GM20431 (cell line): ENCODE data around the gene MAS1.
"Not testable (repeated sequence)": the region's sequence is repeated elsewhere in the genome, so short reads cannot be mapped to it uniquely, and the experiment has no call there.

ENCODE experiments used
- in situ Hi-C: fragments of 300-500 bp; cut with MseI, MboI; formaldehyde crosslinking; loops from one replicate; pipeline ENCODE4 v1.15.0; 2020; ENCODE audit warnings: low sequenced_read_pairs; ENCODE audit not compliant: unreplicated experiment

The MAS1 gene

DNA sequence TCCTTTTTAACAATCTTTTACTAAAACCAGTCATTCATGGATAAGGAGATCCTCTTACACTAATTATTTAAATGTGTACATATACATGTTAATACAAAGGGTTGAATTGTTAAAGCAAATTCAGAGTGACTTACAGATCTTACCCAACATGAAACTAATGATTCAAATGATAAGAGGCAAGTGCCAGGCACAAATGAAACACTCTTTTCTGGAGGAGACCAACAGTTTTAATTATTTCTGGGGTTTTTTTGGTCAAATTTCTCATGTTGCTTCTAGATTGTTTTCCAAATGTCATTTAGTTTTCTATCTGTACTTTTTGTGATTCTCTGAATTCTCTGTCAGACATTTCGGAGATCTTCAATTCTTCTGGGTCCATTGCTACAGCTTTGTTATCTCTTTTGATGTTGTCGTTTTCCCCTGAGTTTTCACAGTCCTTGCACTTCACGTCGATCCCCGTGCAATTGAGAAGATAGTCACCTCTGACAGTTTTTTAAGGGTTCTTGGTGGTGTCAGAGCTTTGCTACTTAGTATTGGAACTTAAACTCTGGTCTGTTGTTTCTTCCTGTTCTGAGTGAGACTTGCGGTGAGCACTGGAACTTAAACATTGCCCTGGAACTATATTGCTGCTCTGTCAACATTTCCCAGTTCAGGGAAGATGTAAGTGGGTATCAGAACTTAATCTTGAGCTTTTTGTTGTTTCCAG is 23.2 kb downstream of the MAS1 start:
- in situ Hi-C loops, result no loop called here

- in situ Hi-C loops, result no loop called here
These were observed 23.8 kb downstream of the MAS1 start for GRCh38 chr6:159914565-159914923.

- in situ Hi-C loops, result no loop called here
These were observed 24.6 kb downstream of the MAS1 start for GRCh38 chr6:159915397-159915796.

- in situ Hi-C loops, result no loop called here
These were observed 25.4 kb downstream of the MAS1 start for GRCh38 chr6:159916237-159916636.

GRCh38 chr6:159916752-159917151 is 26.0 kb downstream of the MAS1 start:
- in situ Hi-C loops, result no loop called here

DNA sequence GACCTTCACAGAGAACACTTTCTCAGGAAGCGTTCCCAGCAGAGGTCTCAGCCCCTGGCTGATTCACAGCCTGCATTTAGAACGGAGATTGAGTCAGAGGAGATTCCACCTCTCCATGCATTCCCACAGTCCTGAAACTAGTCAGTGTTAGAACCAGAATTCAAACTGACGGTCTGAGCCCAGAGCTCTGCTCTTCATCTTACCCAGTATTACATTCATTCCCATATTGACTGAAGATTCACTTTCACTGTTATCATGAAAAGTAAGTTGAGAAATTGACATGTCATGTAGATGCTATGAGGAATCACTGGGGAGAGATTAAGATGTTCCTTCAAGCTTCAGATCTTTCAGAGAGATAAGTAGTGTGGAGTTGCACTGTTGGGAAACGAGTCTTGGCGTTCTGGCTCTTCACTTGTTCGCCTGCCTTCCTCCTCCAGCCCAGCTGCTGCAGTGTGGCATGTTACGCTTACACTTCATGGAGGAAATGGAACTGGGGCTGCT is 28.3 kb downstream of the MAS1 start:
- in situ Hi-C loops, result no loop called here

DNA sequence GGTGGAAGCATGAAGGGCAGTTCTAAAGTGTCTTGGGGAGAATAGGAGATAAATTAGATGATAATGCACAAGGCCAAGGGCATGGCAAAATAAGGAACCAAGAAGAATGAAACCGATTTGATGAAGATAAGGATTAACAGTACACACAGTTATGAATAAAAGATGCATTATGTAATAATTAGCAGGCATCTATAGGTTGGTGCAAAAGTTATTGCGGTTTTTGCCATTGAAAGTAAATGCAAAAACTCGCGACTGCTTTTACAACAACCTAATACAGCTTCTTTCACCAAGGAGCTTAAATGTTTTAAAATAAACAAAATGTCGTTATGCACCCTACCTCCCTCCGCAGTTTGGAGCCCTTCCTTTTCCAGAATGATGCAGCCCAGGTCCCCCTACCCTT is 29.0 kb downstream of the MAS1 start:
- in situ Hi-C loops, result no loop called here

DNA sequence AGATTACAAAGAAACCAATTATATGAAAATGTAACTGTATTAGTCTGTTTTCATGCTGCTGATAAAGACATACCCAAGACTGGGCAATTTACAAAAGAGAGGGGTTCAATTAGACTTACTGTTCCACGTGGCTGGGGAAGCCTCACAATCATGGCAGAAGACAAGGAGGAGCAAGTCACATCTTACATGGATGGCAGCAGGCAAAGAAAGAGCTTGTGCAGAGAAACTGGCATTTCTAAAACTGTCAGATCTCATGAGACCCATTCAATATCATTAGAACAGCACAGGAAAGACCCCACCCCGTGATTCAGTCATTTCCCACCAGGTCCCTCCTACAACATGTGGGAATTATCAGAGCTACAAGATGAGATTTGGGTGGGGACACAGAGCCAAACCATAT is 33.4 kb downstream of the MAS1 start:
- in situ Hi-C loops, result not testable (repeated sequence)

- in situ Hi-C loops, result loop anchor here (25.0 kb wide), 1 partner anchor 239 kb away; the partner anchor contains the start of gene SOD2
These were observed 35.9 kb downstream of the MAS1 start for GRCh38 chr6:159926542-159927203.

- in situ Hi-C loops, result loop anchor here (25.0 kb wide), 1 partner anchor 243 kb away; the partner anchor contains the start of gene SOD2
These were observed 39.0 kb downstream of the MAS1 start for GRCh38 chr6:159929819-159930218.

DNA sequence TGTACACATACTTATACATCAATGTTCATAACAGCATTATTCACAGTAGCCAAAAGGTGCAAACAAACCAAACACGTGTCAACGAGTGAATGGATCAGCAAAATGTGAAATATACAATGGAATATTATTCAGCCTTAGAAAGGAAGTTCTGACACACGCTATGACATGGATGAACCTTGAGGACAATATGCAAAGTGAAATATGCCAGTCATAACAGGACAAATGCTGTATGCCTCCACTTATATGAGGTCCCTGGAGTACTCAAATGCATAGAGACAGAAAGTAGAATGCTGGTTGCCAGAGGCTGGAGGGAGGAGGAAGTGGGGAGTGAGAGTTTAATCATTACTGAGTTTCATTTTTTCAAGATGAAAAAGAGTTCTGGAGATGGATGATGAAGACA is 40.3 kb downstream of the MAS1 start:
- in situ Hi-C loops, result loop anchor here (25.0 kb wide), 1 partner anchor 244 kb away; the partner anchor contains the start of gene SOD2

GRCh38 chr6:159931846-159932245 is 41.1 kb downstream of the MAS1 start:
- in situ Hi-C loops, result loop anchor here (25.0 kb wide), 1 partner anchor 245 kb away; the partner anchor contains the start of gene SOD2

GRCh38 chr6:159933077-159933476 is 42.3 kb downstream of the MAS1 start:
- in situ Hi-C loops, result loop anchor here (25.0 kb wide), 1 partner anchor 246 kb away; the partner anchor contains the start of gene SOD2

DNA sequence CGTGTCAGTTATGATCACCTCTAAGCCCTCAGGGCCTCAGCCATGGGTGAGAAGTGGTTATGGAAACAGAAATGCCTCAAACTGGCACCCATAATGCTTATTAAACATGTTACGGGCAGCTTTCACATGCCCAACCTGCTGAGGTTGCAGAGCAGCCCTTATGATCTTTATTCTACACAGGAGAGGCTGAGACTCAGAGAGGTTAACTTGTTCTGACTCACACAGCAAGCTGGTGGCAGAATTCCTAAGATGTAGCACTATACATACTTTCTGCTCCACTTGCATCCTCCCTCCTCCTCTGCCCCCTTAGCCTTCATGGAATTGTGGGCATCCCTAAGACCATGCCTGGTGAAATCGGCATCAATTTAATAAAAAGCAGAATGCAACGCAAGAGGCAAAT is 43.4 kb downstream of the MAS1 start:
- in situ Hi-C loops, result loop anchor here (25.0 kb wide), 1 partner anchor 247 kb away; the partner anchor contains the start of gene SOD2

GRCh38 chr6:159935065-159935464 is 44.3 kb downstream of the MAS1 start:
- in situ Hi-C loops, result loop anchor here (25.0 kb wide), 1 partner anchor 248 kb away; the partner anchor contains the start of gene SOD2

DNA sequence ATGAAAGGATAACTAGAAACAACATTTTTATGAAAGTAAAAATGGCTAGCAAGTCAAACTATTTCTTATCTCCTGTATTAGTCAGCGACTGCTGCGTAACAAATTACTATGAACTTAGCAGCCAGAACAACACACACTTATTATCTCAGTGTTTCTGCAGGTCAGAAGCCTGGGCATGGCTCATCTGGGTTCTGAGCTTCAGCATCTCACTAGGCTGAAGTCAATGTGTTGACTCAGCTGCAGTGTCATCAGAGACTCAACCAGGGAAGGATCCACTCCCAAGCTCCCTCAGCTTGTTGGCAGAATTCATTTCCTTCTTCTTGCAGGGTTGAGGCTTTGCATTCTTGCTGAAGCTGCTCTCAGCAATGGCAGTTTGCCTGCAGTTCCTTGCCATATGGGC is 44.8 kb downstream of the MAS1 start:
- in situ Hi-C loops, result loop anchor here (25.0 kb wide), 1 partner anchor 248 kb away; the partner anchor contains the start of gene SOD2

GRCh38 chr6:159939591-159940016 is 48.8 kb downstream of the MAS1 start:
- in situ Hi-C loops, result loop anchor here (10.0 to 25.0 kb wide), 2 partner anchors 75 to 252 kb away; partner anchors contain the start of gene SOD2
